Mammary microvascular endothelial cell (primary cell): ENCODE measurements around the gene GSTA3. TPM values are rescaled to one million over a fixed set of nuclear protein-coding genes. Genes with fewer than 3 reads are reported as not detected.

ENCODE experiments used
- total RNA-seq: library from RNA; depleted of rRNA; stranded (reverse); fragments of >200 nt; gene quantifications from 2 replicates; pipeline ENCODE4 v1.2.3, GENCODE V29; 2015

GSTA3 gene
- total RNA-seq, result not detected in 2 replicates

DNA sequence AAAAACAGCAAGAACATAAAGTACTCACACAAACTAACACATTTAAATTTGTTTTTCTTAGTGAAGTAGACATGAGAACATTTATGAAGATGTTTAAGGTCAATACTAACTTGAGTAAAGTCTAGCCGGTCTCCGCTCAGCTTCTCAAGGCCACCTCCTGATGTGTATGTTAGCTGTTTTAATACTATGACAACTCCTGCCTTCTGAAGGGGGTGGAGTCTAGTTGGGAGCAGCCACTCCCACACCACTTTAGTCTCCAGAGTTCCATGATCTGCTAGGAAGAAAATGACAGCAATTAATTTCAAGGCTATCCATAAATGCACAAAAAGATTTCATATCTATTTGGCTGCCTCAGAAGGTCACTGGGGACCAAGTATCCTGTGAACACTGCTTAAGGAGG, at the start of gene GSTA3:
Gene GSTA3, minus strand, starts transcription at position 168 of the 400 bp plus-strand sequence. CDS start 3,864 bp downstream, outside the sequence.

Other genes starting within 250 kb of the GSTA3 start
- gene TMEM14A, start 238.6 kb downstream of the GSTA3 start, total RNA-seq, result 39.9 and 52.3 TPM in 2 replicates
- not detected in 2 replicates for gene GSTA2, start 146.2 kb downstream of the GSTA3 start, total RNA-seq
- gene GSTA1, start 105.9 kb downstream of the GSTA3 start, total RNA-seq, result not detected in 2 replicates
- gene GSTA5, start 68.9 kb downstream of the GSTA3 start, total RNA-seq, result not detected in 2 replicates
- 21.2 and 23.8 TPM in 2 replicates for gene GSTA4, start 85.6 kb upstream of the GSTA3 start, total RNA-seq
- 6.1 and 6.8 TPM in 2 replicates for gene CILK1, start 152.1 kb upstream of the GSTA3 start, total RNA-seq
- 13.4 and 14.7 TPM in 2 replicates for gene FBXO9, start 155.7 kb upstream of the GSTA3 start, total RNA-seq
- under 0.01 TPM in 1 of 2 replicates, not detected in the other for gene GCM1, start 239.1 kb upstream of the GSTA3 start, total RNA-seq